ENCODE results near the gene ALDOB.

Gene ALDOB

GRCh38 chr9:101448680-101449070 is 13.1 kb upstream of the ALDOB start:
- no peak for TF ChIP-seq TAF1 (IDR thresholded peaks at IDR 0.05; ENCODE audit: low read depth, low read length)
- no peak for TF ChIP-seq POU2F2 (IDR thresholded peaks at IDR 0.05; ENCODE audit: low read depth, low read length)
- no peak for TF ChIP-seq POLR2AphosphoS5 (IDR thresholded peaks at IDR 0.05; ENCODE audit: low read depth, low read length)
- no peak for TF ChIP-seq SPI1 (IDR thresholded peaks at IDR 0.05; ENCODE audit: low read depth, low read length)
- TF ChIP-seq POLR2A (IDR thresholded peaks at IDR 0.05; ENCODE audit: low read depth, low read length): no peak
- TF ChIP-seq PAX5 (IDR thresholded peaks at IDR 0.05; ENCODE audit: insufficient read depth, low read length, severe bottlenecking): no peak
- no peak for DNase-seq (ENCODE audit: insufficient read length, low spot score)
- FAIRE-seq: no peak

GRCh38 chr9:101446732-101447131 is 11.2 kb upstream of the ALDOB start:
- DNase-seq (ENCODE audit: insufficient read length, low spot score) (no peak), FAIRE-seq (no peak)
- TF ChIP-seq POU2F2 (IDR thresholded peaks at IDR 0.05; ENCODE audit: low read depth, low read length): no peak
- no peak for TF ChIP-seq POLR2A (IDR thresholded peaks at IDR 0.05; ENCODE audit: low read depth, low read length)
- no peak for TF ChIP-seq TAF1 (IDR thresholded peaks at IDR 0.05; ENCODE audit: low read depth, low read length)
- TF ChIP-seq PAX5 (IDR thresholded peaks at IDR 0.05; ENCODE audit: insufficient read depth, low read length, severe bottlenecking): no peak
- TF ChIP-seq POLR2AphosphoS5 (IDR thresholded peaks at IDR 0.05; ENCODE audit: low read depth, low read length): no peak
- TF ChIP-seq SPI1 (IDR thresholded peaks at IDR 0.05; ENCODE audit: low read depth, low read length): no peak

- TF ChIP-seq SPI1 (IDR thresholded peaks at IDR 0.05; ENCODE audit: low read depth, low read length): no peak
- no peak for TF ChIP-seq POLR2A (IDR thresholded peaks at IDR 0.05; ENCODE audit: low read depth, low read length)
- no peak for TF ChIP-seq POLR2AphosphoS5 (IDR thresholded peaks at IDR 0.05; ENCODE audit: low read depth, low read length)
- no peak for TF ChIP-seq TAF1 (IDR thresholded peaks at IDR 0.05; ENCODE audit: low read depth, low read length)
- TF ChIP-seq PAX5 (IDR thresholded peaks at IDR 0.05; ENCODE audit: insufficient read depth, low read length, severe bottlenecking): no peak
- TF ChIP-seq POU2F2 (IDR thresholded peaks at IDR 0.05; ENCODE audit: low read depth, low read length): no peak
- DNase-seq (ENCODE audit: insufficient read length, low spot score) (no peak), FAIRE-seq (no peak)
These were observed 9.9 kb upstream of the ALDOB start for GRCh38 chr9:101445353-101446029.

GRCh38 chr9:101443364-101443771 is 7.8 kb upstream of the ALDOB start:
- DNase-seq (ENCODE audit: insufficient read length, low spot score) (no peak), FAIRE-seq (no peak)
- TF ChIP-seq PAX5 (IDR thresholded peaks at IDR 0.05; ENCODE audit: insufficient read depth, low read length, severe bottlenecking) (no peak), SPI1 (IDR thresholded peaks at IDR 0.05; ENCODE audit: low read depth, low read length) (no peak), TAF1 (IDR thresholded peaks at IDR 0.05; ENCODE audit: low read depth, low read length) (no peak), POLR2A (IDR thresholded peaks at IDR 0.05; ENCODE audit: low read depth, low read length) (no peak), POU2F2 (IDR thresholded peaks at IDR 0.05; ENCODE audit: low read depth, low read length) (no peak), POLR2AphosphoS5 (IDR thresholded peaks at IDR 0.05; ENCODE audit: low read depth, low read length) (no peak)

GRCh38 chr9:101442736-101443135 is 7.2 kb upstream of the ALDOB start:
- FAIRE-seq: no peak
- TF ChIP-seq POU2F2 (IDR thresholded peaks at IDR 0.05; ENCODE audit: low read depth, low read length): no peak
- TF ChIP-seq PAX5 (IDR thresholded peaks at IDR 0.05; ENCODE audit: insufficient read depth, low read length, severe bottlenecking): no peak
- TF ChIP-seq POLR2AphosphoS5 (IDR thresholded peaks at IDR 0.05; ENCODE audit: low read depth, low read length): no peak
- DNase-seq (ENCODE audit: insufficient read length, low spot score): no peak

GRCh38 chr9:101442318-101442717 is 6.7 kb upstream of the ALDOB start:
- no peak for DNase-seq (ENCODE audit: insufficient read length, low spot score)
- no peak for TF ChIP-seq PAX5 (IDR thresholded peaks at IDR 0.05; ENCODE audit: insufficient read depth, low read length, severe bottlenecking)
- FAIRE-seq: no peak

GRCh38 chr9:101440714-101441230 is 5.2 kb upstream of the ALDOB start:
- TF ChIP-seq POLR2AphosphoS5 (IDR thresholded peaks at IDR 0.05; ENCODE audit: low read depth, low read length) (no peak), SPI1 (IDR thresholded peaks at IDR 0.05; ENCODE audit: low read depth, low read length) (no peak), POLR2A (IDR thresholded peaks at IDR 0.05; ENCODE audit: low read depth, low read length) (no peak), POU2F2 (IDR thresholded peaks at IDR 0.05; ENCODE audit: low read depth, low read length) (no peak), TAF1 (IDR thresholded peaks at IDR 0.05; ENCODE audit: low read depth, low read length) (no peak), PAX5 (IDR thresholded peaks at IDR 0.05; ENCODE audit: insufficient read depth, low read length, severe bottlenecking) (no peak)
- FAIRE-seq (no peak), DNase-seq (ENCODE audit: insufficient read length, low spot score) (no peak)

- FAIRE-seq (no peak), DNase-seq (ENCODE audit: insufficient read length, low spot score) (no peak)
- TF ChIP-seq TAF1 (IDR thresholded peaks at IDR 0.05; ENCODE audit: low read depth, low read length) (no peak), SPI1 (IDR thresholded peaks at IDR 0.05; ENCODE audit: low read depth, low read length) (no peak), POU2F2 (IDR thresholded peaks at IDR 0.05; ENCODE audit: low read depth, low read length) (no peak), PAX5 (IDR thresholded peaks at IDR 0.05; ENCODE audit: insufficient read depth, low read length, severe bottlenecking) (no peak), POLR2A (IDR thresholded peaks at IDR 0.05; ENCODE audit: low read depth, low read length) (no peak), POLR2AphosphoS5 (IDR thresholded peaks at IDR 0.05; ENCODE audit: low read depth, low read length) (no peak)
These were observed 2.9 kb upstream of the ALDOB start for GRCh38 chr9:101438523-101438922.

- FAIRE-seq (no peak), DNase-seq (ENCODE audit: insufficient read length, low spot score) (no peak)
- no peak for TF ChIP-seq SPI1 (IDR thresholded peaks at IDR 0.05; ENCODE audit: low read depth, low read length)
- no peak for TF ChIP-seq POU2F2 (IDR thresholded peaks at IDR 0.05; ENCODE audit: low read depth, low read length)
- TF ChIP-seq POLR2A (IDR thresholded peaks at IDR 0.05; ENCODE audit: low read depth, low read length): no peak
- no peak for TF ChIP-seq TAF1 (IDR thresholded peaks at IDR 0.05; ENCODE audit: low read depth, low read length)
- no peak for TF ChIP-seq POLR2AphosphoS5 (IDR thresholded peaks at IDR 0.05; ENCODE audit: low read depth, low read length)
- TF ChIP-seq PAX5 (IDR thresholded peaks at IDR 0.05; ENCODE audit: insufficient read depth, low read length, severe bottlenecking): no peak
These were observed 2.2 kb upstream of the ALDOB start for GRCh38 chr9:101437806-101438232.

GRCh38 chr9:101434998-101435397 is 576 bp downstream of the ALDOB start:
- DNase-seq (ENCODE audit: insufficient read length, low spot score): no peak
- no peak for FAIRE-seq
- TF ChIP-seq POU2F2 (IDR thresholded peaks at IDR 0.05; ENCODE audit: low read depth, low read length) (no peak), TAF1 (IDR thresholded peaks at IDR 0.05; ENCODE audit: low read depth, low read length) (no peak), SPI1 (IDR thresholded peaks at IDR 0.05; ENCODE audit: low read depth, low read length) (peak; percentile 47; the same call in 1 of the 2 replicates), PAX5 (IDR thresholded peaks at IDR 0.05; ENCODE audit: insufficient read depth, low read length, severe bottlenecking) (no peak), POLR2AphosphoS5 (IDR thresholded peaks at IDR 0.05; ENCODE audit: low read depth, low read length) (no peak), POLR2A (IDR thresholded peaks at IDR 0.05; ENCODE audit: low read depth, low read length) (no peak)
